Neural cell (in vitro differentiated cells): ENCODE measurements around the gene PLCL2.

ENCODE experiments used
- CTCF ChIP-seq: fragments of 450-650 bp; IDR thresholded peaks from 2 replicates; pipeline ENCODE4 v1.5.1; 2014; ENCODE audit warnings: antibody characterized with exemption, mild to moderate bottlenecking, moderate library complexity; ENCODE audit not compliant: poor library complexity, severe bottlenecking
- EP300 ChIP-seq: fragments of 450-650 bp; conservative IDR thresholded peaks from 2 replicates; pipeline ENCODE4 v1.6.1; 2014; ENCODE audit warnings: antibody characterized with exemption, mild to moderate bottlenecking, moderate library complexity; ENCODE audit not compliant: poor library complexity, severe bottlenecking
- EZH2 ChIP-seq: fragments of 200-600, 300-800 bp; shearing (Covaris generic), sonication (generic); IDR thresholded peaks from 2 replicates; pipeline ENCODE4 v1.6.1; 2014; ENCODE audit warnings: antibody characterized with exemption, low read length, borderline replicate concordance, mild to moderate bottlenecking; ENCODE audit not compliant: insufficient read depth, poor library complexity, severe bottlenecking
- POLR2AphosphoS5 ChIP-seq: IDR thresholded peaks from 2 replicates; pipeline ENCODE4 v1.6.1; 2012
- RAD21 ChIP-seq: fragments of 450-650 bp; conservative IDR thresholded peaks from 2 replicates; pipeline ENCODE4 v1.6.1; 2014; ENCODE audit warnings: antibody characterized with exemption, mild to moderate bottlenecking, moderate library complexity
- REST ChIP-seq: IDR thresholded peaks from 2 replicates; pipeline ENCODE4 v1.6.1; 2012; ENCODE audit warnings: borderline replicate concordance
- TAF1 ChIP-seq: IDR thresholded peaks from 2 replicates; pipeline ENCODE4 v1.6.1; 2012; ENCODE audit warnings: low read depth

- no peak for TF ChIP-seq POLR2AphosphoS5
- TF ChIP-seq EZH2 = no peak
- no peak for TF ChIP-seq CTCF
- TF ChIP-seq TAF1 = no peak
- TF ChIP-seq RAD21 = no peak
- TF ChIP-seq REST = no peak
- no peak for TF ChIP-seq EP300
These were observed 16.2 kb downstream of the PLCL2 start for GRCh38 chr3:16900779-16901440.
